HG03280 (cell line): Measurements from ENCODE around the gene NAMPT.
"Not testable (repeated sequence)": the region's sequence is repeated elsewhere in the genome, so short reads cannot be mapped to it uniquely, and the experiment has no call there.

Source experiments
- ATAC-seq: cut with Tn5 transposase; IDR thresholded peaks from one replicate; pipeline ENCODE4 v1.9.1; 2021; ENCODE audit warnings: mild to moderate bottlenecking, moderate library complexity; ENCODE audit not compliant: unreplicated experiment

The NAMPT gene

DNA sequence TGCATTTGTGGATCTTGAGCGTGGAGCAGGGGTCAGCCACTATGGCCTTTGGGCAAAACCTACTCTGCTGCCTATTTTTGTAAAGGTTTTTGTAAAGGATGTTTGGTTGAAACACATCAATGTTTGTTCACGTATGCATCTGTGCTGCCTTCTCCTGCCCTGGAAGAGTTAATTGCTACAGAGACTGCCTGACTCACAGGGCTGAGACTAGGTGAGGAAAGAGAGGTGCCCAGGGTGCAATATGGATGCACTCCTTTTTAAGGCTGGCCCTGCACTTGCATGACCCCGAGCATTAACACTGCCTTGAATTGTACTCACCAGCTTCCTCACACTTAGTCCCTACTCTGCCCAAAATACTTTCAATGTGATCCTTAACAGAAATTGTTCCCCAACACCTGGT, 20.9 kb upstream of the NAMPT start:
- ATAC-seq: no peak

DNA sequence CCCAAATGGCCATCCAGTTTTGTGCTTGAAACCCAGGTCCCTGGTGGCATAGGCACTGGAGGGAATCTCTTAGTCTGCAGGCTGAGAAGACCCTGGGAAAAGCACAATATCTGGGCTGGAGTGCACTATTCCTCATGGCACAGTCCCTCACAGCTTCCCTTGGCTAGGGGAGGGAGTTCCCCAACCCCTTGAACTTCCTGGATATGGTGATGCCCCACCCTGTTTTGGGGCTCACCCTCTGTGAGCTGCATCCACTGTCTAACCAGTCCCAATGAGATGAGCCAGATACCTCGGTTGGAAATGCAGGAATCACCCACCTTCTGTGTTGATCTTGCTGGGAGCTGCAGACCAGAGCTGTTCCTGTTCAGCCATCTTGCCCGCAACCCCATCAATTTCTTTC, 19.8 kb upstream of the NAMPT start:
- no peak for ATAC-seq

DNA sequence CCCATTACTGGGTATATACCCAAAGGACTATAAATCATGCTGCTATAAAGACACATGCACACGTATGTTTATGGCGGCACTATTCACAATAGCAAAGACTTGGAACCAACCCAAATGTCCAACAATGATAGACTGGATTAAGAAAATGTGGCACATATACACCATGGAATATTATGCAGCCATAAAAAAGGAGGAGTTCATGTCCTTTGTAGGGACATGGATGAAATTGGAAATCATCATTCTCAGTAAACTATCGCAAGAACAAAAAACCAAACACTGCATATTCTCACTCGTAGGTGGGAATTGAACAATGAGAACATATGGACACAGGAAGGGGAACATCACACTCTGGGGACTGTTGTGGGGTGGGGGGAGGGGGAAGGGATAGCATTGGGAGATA, 13.8 kb upstream of the NAMPT start:
- not testable (repeated sequence) for ATAC-seq

DNA sequence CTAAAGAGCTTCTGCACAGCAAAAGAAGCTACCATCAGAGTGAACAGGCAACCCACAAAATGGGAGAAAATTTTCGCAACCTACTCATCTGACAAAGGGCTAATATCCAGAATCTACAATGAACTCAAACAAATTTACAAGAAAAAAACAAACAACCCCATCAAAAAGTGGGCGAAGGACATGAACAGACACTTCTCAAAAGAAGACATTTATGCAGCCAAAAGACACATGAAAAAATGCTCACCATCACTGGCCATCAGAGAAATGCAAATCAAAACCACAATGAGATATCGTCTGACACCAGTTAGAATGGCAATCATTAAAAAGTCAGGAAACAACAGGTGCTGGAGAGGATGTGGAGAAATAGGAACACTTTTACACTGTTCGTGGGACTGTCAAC, 13.4 kb upstream of the NAMPT start:
- ATAC-seq: not testable (repeated sequence)

DNA sequence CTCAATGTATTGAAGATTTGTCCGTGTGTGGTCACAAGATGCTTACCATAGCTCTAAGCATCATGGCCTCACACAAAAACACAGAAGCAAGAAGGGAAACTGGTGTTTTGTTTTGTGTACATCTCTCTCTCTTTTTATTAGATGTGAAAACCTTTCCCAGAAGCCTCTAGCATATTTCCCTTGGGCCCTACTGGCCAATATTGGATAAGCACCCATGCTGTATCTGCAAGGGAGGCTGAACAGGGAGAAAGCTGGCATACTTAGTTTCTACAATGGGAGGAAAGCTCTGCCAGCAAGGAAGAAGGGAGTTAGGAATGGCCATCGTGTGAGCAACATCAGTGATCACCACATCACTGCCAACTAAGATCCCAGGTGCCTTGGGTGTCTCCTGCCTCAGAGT, 9.6 kb upstream of the NAMPT start:
- no peak for ATAC-seq

DNA sequence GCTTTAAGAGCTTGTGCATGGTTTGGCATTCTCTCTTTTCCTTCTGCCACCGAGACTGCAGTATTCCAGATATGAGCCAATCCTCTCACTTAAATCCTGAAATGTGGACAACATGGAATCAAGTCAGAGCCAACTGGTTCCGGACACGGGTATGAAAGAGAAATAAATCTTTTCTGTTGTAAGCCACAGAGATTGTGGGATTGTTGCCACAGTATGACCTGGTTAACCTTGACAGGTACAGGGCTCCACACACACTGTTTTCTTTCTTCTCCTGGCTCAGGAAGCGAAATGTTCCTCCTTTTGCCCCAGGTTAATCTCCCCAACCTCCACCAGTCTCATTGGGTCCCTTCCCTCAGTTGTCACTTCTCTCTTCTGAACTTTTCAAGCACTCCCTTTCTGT, 6.5 kb upstream of the NAMPT start:
- no peak for ATAC-seq

DNA sequence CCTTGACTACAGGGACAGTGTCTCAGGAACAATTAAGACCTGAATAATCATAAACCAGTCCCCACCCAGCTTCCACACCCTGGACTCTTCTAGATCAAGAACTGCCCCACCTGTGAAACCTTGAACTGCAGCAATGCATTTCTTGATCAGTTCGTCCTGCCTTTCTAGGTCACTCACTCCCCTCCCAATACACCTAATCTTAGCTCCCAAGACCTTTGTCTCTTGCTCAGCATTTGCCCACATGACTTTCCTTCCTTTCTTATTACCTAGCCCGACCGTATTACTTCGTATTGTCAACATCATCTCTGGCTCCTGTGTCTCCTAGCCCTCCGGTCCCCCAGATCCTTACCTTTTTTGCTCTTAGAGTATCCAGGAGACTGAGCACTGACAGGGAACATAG, 5.5 kb upstream of the NAMPT start:
- ATAC-seq: no peak

DNA sequence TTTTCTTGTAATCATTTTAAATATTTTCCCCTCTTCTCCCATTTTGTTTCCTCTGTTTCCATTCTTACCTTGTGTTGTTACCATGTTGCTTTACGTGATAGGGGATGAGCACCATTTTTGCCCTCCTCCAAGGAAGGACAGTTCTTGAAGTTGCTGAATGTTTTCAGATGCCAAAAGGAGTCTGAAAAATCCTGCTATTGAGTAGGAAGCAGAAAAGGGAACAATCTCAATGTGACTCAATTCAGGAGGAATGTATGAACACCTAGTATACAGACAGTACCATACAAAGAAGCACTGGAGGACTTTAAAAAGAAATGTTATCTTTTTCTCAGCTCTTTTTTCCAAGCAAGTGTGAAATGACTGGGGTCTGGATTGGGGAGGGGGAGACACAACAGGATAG, 5.1 kb upstream of the NAMPT start:
- ATAC-seq: no peak

DNA sequence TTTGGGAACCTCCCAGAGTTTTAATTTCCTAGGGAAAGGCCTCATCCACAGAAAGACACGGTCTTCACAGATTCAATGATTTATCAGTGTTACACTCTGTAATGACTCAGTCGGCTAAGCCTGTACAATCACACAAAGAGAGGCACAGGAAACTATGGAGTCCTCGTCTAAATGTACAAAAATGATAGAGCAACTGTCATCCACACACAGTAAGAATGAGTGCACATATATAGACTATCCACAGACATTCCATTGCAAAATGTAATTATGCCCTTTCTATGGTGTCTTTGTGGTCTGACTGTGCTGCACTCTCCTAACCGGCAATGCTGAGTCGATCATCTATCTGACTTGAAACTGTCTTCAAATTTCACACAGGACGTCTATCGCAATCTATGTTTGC, 3.5 kb upstream of the NAMPT start:
- ATAC-seq: no peak

DNA sequence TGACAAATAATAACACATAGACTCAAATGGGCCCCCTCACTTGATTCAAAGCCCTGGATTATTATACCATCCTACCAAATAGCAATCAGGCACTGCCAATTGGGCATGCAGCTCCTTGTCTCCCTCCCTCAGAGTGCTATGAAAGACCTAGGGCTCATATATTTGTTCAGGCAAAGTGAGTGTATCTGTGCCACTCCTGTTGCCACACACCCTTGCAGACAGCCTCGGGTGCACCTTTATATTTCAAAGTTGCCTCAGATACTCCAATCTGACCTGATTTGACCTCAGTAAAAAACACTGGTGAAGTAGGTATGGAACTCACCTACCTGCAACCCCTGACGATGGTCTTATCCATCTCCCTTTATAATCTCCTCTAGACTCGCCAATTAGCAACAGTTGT, 3.0 kb upstream of the NAMPT start:
- ATAC-seq: no peak

DNA sequence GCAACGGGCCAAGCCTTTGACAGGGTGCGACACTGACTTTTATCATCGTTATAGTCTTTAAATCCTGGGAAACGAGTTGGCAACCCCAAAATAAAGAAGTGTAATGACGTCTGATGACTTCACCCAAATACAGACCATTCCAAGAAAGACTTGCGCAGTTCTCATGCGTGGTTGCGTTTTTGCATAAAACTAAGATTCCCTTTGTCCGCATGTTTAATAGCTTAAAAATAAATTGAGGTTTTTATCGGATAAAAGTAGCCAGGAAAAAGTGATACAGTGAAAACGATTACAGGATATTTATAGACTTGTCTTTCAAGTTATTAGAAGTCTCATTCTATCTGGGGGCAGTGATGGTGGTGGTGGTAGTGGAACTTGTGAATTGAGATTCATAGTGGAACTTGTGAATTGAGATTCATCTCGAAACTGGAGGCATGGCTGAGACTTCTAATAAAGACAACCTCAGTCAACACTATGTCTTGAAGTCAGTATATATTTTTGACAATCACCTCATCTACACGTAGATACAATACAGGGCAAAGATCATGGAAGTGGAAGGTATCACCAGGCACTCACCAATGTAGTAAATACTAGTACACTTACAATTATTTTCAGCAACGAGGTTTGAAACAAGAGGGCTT, 1.2 kb upstream of the NAMPT start:
- peak; percentile 22 for ATAC-seq

DNA sequence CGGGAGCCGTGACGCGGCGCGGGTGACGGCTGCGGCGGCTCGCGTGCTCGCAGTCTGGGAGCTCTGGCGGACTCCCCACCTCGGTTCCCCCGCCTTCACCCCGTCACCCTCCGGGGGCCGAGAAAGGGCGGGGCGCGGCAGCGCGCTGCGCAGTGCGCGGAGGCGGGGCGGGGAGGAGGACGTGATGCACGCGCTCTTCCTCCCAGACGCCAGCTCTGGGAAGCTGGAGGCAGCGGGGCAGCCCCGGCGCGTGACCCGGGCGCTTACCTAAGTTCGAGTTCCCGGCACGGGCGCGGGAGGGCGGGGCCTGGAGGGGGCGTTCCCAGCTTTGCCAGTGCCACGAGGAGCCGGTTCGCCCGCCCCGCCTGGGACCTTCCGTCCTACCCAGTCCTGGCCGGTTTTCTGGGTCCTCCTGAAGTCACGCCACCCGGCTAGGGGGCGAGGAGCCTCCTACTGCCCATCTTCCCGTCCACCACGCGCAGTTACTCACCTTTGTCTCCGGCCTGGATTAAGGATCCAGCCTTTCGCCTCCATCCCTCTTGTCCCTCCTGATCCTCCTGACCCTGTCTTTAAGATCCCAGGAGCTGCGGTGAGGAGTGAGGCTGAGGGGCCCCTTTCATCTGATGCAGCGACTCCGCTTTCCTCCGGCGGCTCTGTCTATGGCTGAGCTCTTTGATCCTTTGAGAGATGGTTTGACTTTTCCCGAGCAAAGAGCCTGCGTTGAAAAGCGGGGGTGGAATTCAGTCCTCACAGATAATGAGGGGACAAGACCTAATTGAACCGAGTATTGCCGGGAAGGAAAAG, 470 bp upstream of the NAMPT start:
- peak; percentile 74 for ATAC-seq

DNA sequence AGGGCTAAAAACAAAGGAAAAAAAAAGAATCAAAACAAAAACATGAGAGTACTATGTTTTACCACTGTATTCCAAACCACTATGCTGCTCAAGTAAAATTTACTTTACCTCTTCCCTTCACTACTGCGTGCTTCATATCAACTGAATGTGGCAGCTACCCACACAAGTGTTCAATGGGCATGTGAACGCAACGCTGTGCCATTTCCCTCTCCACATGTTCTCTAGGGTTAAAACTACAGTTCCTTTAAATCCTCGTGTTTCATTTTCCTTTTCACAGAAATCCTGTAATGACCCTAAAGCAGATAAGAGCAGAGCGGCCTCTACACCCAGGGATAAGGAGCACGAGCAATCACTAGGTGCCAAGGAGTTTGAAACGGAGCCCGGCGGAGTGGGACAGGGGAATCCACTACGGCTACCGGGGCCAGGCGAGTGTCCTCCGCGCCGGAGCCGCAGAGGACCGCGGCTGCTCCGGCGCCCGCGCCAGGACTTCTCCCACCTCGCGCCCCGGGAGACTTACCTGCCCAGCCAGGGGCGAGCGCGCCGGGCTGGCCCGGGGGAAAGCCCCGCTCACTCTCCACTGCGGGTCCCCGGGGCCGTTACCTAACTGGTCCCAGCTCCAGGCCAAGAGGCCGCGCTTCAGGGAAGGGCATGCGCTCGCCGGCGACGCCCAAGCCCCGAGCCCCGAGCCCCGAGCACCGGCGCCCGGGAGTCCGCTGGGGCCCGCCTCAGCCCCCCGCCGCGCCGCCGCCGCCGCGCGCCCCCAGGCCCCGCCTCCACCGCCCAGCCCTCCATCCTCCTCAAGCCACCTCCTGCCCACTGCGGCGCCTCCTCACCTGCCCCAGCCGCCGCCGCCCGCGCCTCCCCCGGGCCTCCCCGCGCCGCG, 711 bp downstream of the NAMPT start:
- ATAC-seq: peak; percentile 13

DNA sequence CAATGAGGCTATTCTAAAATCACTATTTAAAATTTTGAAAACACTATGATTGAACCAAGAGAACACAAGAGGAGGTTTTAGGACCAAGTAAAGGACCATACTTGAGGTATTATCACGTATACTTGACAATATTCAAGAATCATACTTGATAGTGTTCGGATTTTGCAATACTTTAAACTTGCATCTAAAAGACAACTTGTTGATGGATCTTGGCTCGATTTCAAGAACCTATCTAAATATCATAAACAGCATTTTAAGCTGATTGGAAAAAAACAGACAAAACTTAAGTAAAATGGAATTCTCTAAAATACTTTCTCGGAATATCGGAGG, 1.3 kb downstream of the NAMPT start:
- no peak for ATAC-seq

DNA sequence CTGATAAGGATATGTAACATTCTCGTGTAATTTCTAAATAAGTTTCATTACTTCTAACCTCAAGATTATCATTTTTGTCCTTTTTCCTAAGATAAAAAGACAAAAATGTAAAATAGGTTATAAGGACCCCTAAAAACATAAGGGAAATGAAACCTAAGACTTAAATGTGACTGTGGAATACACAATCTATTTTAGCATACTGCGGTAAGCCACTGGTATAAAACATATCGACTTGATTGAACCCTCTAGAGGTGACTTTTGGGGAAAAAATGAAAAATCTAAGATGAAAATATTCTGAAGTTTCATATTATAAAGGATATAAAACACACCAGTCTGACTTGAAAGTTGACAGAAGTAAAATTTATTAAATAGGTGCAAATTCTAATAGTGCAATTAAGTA, 1.9 kb downstream of the NAMPT start:
- ATAC-seq: no peak

DNA sequence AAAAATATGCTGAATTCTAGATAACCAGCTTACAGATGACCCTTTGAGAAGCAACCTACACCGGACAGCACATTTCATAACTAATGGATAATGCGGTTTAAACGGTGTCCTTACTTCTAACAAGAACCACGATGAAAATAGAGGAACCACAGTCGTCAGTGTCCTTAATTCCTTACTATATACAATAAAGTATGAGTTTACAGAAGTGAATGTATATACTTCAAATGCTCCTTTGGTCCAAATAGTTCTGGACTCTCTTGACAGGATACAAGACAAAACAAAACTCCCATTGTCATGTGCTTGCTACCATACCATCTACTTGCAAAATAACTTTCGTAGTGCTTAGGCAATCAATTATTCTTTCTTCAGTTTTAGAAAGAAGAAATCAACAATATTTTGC, 2.4 kb downstream of the NAMPT start:
- ATAC-seq: no peak

DNA sequence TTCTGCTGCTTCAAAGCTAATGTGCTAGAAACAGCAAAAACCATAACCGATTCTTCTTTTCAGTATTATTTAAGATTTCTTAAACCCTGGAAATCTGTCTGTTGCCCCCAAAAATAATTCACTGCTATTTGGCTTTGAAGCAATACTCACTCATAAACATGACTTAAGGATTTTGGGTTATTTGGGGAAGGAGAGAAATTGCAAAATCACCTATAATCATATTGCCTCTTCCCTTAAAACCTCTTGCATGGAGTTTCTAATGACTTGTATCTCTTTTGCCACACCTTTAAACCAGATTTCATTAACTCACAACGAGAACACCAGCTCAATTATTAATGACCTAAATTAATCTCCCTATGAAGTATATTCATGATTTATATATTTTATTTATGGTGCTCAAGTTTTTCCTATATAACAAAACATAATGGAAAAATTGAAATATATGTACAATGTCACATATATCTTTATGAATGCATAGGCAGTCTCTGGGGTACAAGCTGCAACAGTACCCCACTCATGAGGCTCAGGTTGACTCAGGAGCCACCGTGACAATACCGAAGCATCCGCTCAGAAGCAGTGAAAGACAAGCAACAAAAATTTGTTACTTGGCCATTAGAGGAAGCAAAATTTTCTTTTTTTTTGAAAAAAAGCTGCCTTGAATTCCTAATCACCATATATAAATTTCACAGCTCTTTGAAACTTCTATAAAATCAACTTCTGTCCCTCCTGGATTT, 3.0 kb downstream of the NAMPT start:
- ATAC-seq: no peak

DNA sequence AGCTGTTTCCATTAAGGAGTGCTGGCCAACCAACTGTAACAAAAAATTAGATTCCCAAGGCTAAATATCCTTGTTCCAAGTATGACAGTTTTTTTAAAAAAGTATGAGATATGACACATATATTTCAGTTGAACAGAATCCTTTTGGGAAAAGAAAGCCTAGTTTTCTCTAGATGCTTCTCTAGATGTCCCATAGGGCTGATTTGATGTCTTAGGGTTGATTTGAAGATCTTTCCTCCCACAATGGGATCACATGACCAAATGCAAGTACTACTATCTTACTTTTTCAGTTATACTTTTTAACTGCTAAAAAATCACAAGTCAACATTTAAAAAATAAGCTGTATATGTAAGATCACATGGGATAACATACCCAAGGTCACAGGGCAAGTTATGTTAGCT, 3.7 kb downstream of the NAMPT start:
- ATAC-seq: no peak

DNA sequence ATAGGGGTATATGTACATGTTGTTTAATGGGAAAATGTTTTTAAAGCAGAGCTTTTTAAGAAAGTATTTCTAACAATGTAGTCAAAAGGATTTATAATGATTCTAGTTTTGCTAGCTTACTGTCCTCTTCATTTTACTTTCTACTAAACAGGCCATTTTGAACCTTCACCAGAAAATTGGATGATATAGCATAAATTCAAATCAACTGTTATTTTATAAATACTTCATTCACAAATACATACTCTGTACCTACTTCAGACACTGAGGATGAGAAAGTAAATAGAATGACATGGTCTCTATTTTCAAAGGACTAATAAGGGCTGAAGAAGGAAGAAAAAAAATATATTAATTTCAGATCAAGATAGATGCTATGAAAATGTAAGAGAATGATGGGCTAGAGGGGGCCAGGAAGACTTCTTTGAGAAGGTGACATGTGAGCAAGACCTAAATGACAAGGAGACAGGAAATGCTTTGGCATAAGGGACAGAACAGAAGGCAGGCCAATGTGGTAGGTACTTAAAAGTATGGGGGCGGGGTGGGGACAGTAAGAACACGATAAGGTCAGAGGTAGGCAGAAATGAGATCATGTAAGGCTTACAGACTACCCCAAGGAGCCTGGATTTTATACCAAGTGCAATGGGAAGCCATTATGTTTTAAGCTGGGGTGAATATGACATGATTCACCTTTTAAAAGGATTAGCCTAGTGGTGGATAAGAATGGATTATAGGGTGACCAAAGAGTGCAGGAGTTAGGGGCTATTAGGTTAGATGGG, 5.2 kb downstream of the NAMPT start:
- no peak for ATAC-seq

DNA sequence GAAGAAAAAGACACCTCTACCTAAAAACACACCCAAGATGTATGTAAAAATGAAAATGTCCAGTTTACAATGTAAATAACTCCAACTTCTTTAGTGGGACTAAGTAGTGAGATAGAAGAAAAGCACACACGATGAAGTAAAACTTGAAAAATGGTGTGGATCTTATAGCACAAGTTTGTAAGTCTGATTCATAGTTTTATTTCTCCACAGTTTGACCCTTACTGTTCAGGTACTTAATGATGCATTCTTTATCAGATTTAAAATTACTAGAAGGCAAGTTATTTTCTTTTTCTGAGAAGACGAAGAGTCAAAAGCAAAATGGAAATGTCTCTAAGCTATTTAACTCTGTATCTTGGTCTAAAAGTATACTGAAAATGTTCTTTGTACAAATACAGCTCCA, 6.1 kb downstream of the NAMPT start:
- ATAC-seq: no peak

DNA sequence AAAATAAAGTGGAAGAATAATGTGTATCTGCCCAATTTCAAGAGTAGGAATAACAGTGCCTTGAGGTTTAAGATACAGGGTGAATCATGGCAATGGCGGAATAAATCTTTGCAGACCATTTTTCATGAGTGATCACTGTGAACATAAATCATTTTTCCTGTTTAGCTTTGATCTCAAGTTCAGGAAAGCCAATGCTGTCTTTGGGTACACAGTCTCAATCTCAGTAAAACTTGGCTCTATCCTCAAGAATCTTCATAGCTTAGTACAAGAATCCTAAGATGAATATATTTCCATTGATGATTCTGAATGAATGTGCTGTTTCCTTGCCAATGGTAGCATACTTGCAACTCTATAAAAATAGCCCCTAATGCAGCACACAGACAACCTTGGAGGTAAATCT, 6.8 kb downstream of the NAMPT start:
- no peak for ATAC-seq
